K562 (cell line): ENCODE measurements around the gene LGR6. TPM values are rescaled to one million over a fixed set of nuclear protein-coding genes. Genes with fewer than 3 reads are reported as not detected.

Source experiments
- ARHGAP35 ChIP-seq: fragments of 450-650 bp; IDR thresholded peaks from 2 replicates; pipeline ENCODE4 v1.6.1; 2018; ENCODE audit not compliant: partially characterized antibody
- ARID1B ChIP-seq: fragments of 450-650 bp; IDR thresholded peaks from 2 replicates; pipeline ENCODE4 v1.6.1; 2016; ENCODE audit warnings: antibody characterized with exemption, mild to moderate bottlenecking, inconsistent platforms
- ASH1L ChIP-seq: fragments of 450-650 bp; IDR thresholded peaks from 2 replicates; pipeline ENCODE4 v1.6.1; 2018; ENCODE audit warnings: borderline replicate concordance, mild to moderate bottlenecking, low read depth; ENCODE audit not compliant: partially characterized antibody
- DNMT1 ChIP-seq: fragments of 450-650 bp; IDR thresholded peaks from 2 replicates; pipeline ENCODE4 v1.6.1; 2016; ENCODE audit warnings: antibody characterized with exemption, mild to moderate bottlenecking
- KDM4B ChIP-seq, 2 experiments: fragments of 450-650 bp in 1 of 2; sonication (generic) in 1 of 2; IDR thresholded peaks; 2 replicates each; pipeline ENCODE4 v1.6.1; 2016 to 2017; ENCODE audit warnings: borderline replicate concordance in 2 of 2, antibody characterized with exemption in 1 of 2, low read depth in 1 of 2, mild to moderate bottlenecking in 1 of 2
- L3MBTL2 ChIP-seq: fragments of 450-650 bp; IDR thresholded peaks from 2 replicates; pipeline ENCODE4 v1.6.1; 2016; ENCODE audit warnings: mild to moderate bottlenecking, moderate library complexity
- LEF1 ChIP-seq: fragments of 450-650 bp; IDR thresholded peaks from 2 replicates; pipeline ENCODE4 v1.6.1; 2016; ENCODE audit warnings: mild to moderate bottlenecking
- MAX ChIP-seq: sonication (generic); formaldehyde crosslinking; IDR thresholded peaks from 2 replicates; pipeline ENCODE4 v1.9.0; 2022; ENCODE audit warnings: mild to moderate bottlenecking, missing genetic modification reagents
- MBD2 ChIP-seq: sonication (generic); IDR thresholded peaks from 2 replicates; pipeline ENCODE4 v1.6.1; 2016; ENCODE audit warnings: low read depth, borderline replicate concordance
- MTA2 ChIP-seq: fragments of 450-650 bp; IDR thresholded peaks from 2 replicates; pipeline ENCODE4 v1.6.1; 2016; ENCODE audit warnings: low read depth
- NFATC3 ChIP-seq: fragments of 450-650 bp; IDR thresholded peaks from 2 replicates; pipeline ENCODE4 v1.6.1; 2017; ENCODE audit warnings: mild to moderate bottlenecking
- NFIC ChIP-seq: fragments of 450-650 bp; IDR thresholded peaks from 2 replicates; pipeline ENCODE4 v1.6.1; 2017; ENCODE audit warnings: mild to moderate bottlenecking, inconsistent platforms
- RNF2 ChIP-seq: sonication (generic); IDR thresholded peaks from 2 replicates; pipeline ENCODE4 v1.6.1; 2016
- SUPT5H ChIP-seq: fragments of 450-650 bp; IDR thresholded peaks from 2 replicates; pipeline ENCODE4 v1.6.1; 2016
- TAF15 ChIP-seq: fragments of 200-400 bp; formaldehyde crosslinking; IDR thresholded peaks from 2 replicates; pipeline ENCODE4 v1.6.1; 2017; ENCODE audit warnings: mild to moderate bottlenecking, low read depth, low read length, moderate library complexity
- U2AF2 ChIP-seq: fragments of 200-400 bp; formaldehyde crosslinking; optimal IDR thresholded peaks from 2 replicates; pipeline ENCODE3; 2017; ENCODE audit warnings: low read depth, mild to moderate bottlenecking, low read length
- ZC3H4 ChIP-seq: sonication (generic); formaldehyde crosslinking; IDR thresholded peaks from 2 replicates; pipeline ENCODE4 v1.9.0; 2021; ENCODE audit warnings: missing genetic modification reagents, borderline replicate concordance
- ZNF140 ChIP-seq: fragments of 250-450 bp; sonication (Bioruptor Pico); IDR thresholded peaks from 2 replicates; pipeline ENCODE4 v1.8.0; 2021; ENCODE audit warnings: moderate library complexity, mild to moderate bottlenecking, inconsistent platforms
- ZNF274 ChIP-seq: IDR thresholded peaks from 2 replicates; pipeline ENCODE4 v1.6.1; 2011; ENCODE audit warnings: low read depth, mild to moderate bottlenecking, low read length, moderate library complexity, borderline replicate concordance
- ZNF511 ChIP-seq: sonication (generic); formaldehyde crosslinking; IDR thresholded peaks from 2 replicates; pipeline ENCODE4 v1.8.0; 2022; ENCODE audit warnings: mild to moderate bottlenecking, missing genetic modification reagents
- ZNF584 ChIP-seq: fragments of 200-800 bp; sonication (Bioruptor generic); IDR thresholded peaks from 2 replicates; pipeline ENCODE4 v1.6.1; 2016; ENCODE audit warnings: low read depth, mild to moderate bottlenecking, missing genetic modification characterization, missing compliant biosample characterization
- ZNF717 ChIP-seq: fragments of 250-450 bp; sonication (Bioruptor Pico); IDR thresholded peaks from 2 replicates; pipeline ENCODE4 v1.5.0; 2021
- ZNF780A ChIP-seq: fragments of 250-450 bp; sonication (Bioruptor Pico); IDR thresholded peaks from 2 replicates; pipeline ENCODE4 v1.5.0; 2021; ENCODE audit warnings: mild to moderate bottlenecking
- polyA plus RNA-seq, 8 experiments: library from polyadenylated mRNA; depleted of rRNA in 4 of 8; stranded (reverse) in 5 of 8; unstranded in 3 of 8; fragments of >200 nt; fragmentation: Nextera tagmentation in 2 of 8; fragmentation: Illumina TruSeq in 1 of 8; extraction: Ambion mirVana in 2 of 8; extraction: Trizol in 1 of 8; gene quantifications; 2 replicates each; pipeline versions ENCODE4 v1.2.1 to v1.2.3, GENCODE V29; 2011 to 2014; ENCODE audit warnings: inconsistent platforms in 1 of 8, missing spikeins in 1 of 8
- total RNA-seq, 7 experiments: library from RNA; depleted of rRNA in 6 of 7; stranded (reverse); fragments of >200 nt in 6 of 7; fragmentation: Illumina TruSeq in 2 of 7; extraction: Trizol in 2 of 7; gene quantifications; 2 replicates each; pipeline versions ENCODE4 v1.2.1 to v1.2.3, GENCODE V29; 2011 to 2021; ENCODE audit warnings: low replicate concordance in 1 of 7
- TF ChIP-seq, protein P1 (sequence below): sonication (generic); formaldehyde crosslinking; IDR thresholded peaks from 2 replicates; pipeline ENCODE4 v1.8.1; 2023; ENCODE audit warnings: missing genetic modification reagents, mild to moderate bottlenecking, borderline replicate concordance

The LGR6 gene
- total and polyA plus RNA-seq, 9 of the 15 experiments (the other 6 are each of a cell fraction or from before 2014, with no cell fraction given), result 0.01 to 0.54 (median 0.17) TPM; not detected in 1

- TF ChIP-seq, protein P1, sequence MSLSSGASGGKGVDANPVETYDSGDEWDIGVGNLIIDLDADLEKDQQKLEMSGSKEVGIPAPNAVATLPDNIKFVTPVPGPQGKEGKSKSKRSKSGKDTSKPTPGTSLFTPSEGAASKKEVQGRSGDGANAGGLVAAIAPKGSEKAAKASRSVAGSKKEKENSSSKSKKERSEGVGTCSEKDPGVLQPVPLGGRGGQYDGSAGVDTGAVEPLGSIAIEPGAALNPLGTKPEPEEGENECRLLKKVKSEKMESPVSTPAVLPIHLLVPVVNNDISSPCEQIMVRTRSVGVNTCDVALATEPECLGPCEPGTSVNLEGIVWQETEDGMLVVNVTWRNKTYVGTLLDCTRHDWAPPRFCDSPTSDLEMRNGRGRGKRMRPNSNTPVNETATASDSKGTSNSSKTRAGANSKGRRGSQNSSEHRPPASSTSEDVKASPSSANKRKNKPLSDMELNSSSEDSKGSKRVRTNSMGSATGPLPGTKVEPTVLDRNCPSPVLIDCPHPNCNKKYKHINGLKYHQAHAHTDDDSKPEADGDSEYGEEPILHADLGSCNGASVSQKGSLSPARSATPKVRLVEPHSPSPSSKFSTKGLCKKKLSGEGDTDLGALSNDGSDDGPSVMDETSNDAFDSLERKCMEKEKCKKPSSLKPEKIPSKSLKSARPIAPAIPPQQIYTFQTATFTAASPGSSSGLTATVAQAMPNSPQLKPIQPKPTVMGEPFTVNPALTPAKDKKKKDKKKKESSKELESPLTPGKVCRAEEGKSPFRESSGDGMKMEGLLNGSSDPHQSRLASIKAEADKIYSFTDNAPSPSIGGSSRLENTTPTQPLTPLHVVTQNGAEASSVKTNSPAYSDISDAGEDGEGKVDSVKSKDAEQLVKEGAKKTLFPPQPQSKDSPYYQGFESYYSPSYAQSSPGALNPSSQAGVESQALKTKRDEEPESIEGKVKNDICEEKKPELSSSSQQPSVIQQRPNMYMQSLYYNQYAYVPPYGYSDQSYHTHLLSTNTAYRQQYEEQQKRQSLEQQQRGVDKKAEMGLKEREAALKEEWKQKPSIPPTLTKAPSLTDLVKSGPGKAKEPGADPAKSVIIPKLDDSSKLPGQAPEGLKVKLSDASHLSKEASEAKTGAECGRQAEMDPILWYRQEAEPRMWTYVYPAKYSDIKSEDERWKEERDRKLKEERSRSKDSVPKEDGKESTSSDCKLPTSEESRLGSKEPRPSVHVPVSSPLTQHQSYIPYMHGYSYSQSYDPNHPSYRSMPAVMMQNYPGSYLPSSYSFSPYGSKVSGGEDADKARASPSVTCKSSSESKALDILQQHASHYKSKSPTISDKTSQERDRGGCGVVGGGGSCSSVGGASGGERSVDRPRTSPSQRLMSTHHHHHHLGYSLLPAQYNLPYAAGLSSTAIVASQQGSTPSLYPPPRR (CRISPR knock-in tag), result no peak
- TF ChIP-seq ZNF717 (CRISPR knock-in tag) (no peak), NFATC3 (0 out of 2 replicates have a peak, but pooled peaks have one; percentile 31), ZNF584 (no peak), MTA2 (peak; percentile 32; the same call in 1 of the 2 replicates), LEF1 (0 out of 2 replicates have a peak, but pooled peaks have one; percentile 14), ZC3H4 (CRISPR knock-in tag) (no peak), ZNF140 (CRISPR knock-in tag) (no peak), KDM4B (IDR thresholded peaks at IDR 0.05; ENCODE audit: borderline replicate concordance in 2 of 2, low read depth in 1 of 2) (no peak), NFIC (peak; percentile 45; the same call in 1 of the 2 replicates), RNF2 (no peak; the same call in 1 of the 2 replicates), ASH1L (no peak), MAX (CRISPR knock-in tag) (peak; percentile 77), ARID1B (peak; percentile 70), DNMT1 (no peak), L3MBTL2 (0 out of 2 replicates have a peak, but pooled peaks have one; percentile 18), ZNF274 (no peak), ARHGAP35 (no peak), MBD2 (0 out of 2 replicates have a peak, but pooled peaks have one; percentile 33), SUPT5H (peak; percentile 26; the same call in 1 of the 2 replicates), ZNF511 (CRISPR knock-in tag) (no peak), ZNF780A (no peak), U2AF2 (no peak), TAF15 (no peak)
Measured at GRCh38 chr1:202165942-202166843, 27.4 kb upstream of the LGR6 start (continued).
